Nephron (organoid): ENCODE measurements around the gene INAVA.

Source experiments
- H3K27ac Mint-ChIP-seq, 3 experiments: 2 replicates each; pipeline ENCODE4 v1.8.0; 2020; ENCODE audit warnings: mixed read lengths in 3 of 3, mild to moderate bottlenecking in 2 of 3, moderate library complexity in 1 of 3
- H3K27me3 Mint-ChIP-seq: 2 replicates; pipeline ENCODE4 v1.8.0; 2021; ENCODE audit warnings: low read depth, mild to moderate bottlenecking, moderate library complexity, mixed read lengths
- H3K36me3 Mint-ChIP-seq: 2 replicates; pipeline ENCODE4 v1.8.0; 2020; ENCODE audit warnings: low read depth, mixed read lengths
- H3K4me1 Mint-ChIP-seq: 2 replicates; pipeline ENCODE4 v1.8.0; 2020; ENCODE audit warnings: mixed read lengths
- H3K4me3 Mint-ChIP-seq, 3 experiments: 2 replicates each; pipeline ENCODE4 v1.8.0; 2020; ENCODE audit warnings: mild to moderate bottlenecking in 3 of 3, mixed read lengths in 3 of 3, moderate library complexity in 2 of 3
- H3K9me3 Mint-ChIP-seq: 2 replicates; pipeline ENCODE4 v1.8.0; 2020; ENCODE audit warnings: mixed read lengths
- CTCF ChIP-seq, 3 experiments: fragments of 200-600 bp; sonication (generic); IDR thresholded peaks; one replicate each; pipeline ENCODE4 v1.5.0; 2021; ENCODE audit warnings: antibody characterized with exemption in 3 of 3; ENCODE audit not compliant: unreplicated experiment in 3 of 3

INAVA gene

GRCh38 chr1:200887036-200887435 lies 7.7 kb upstream of the INAVA start:
- peaks cover 23% of the 10 kb centered on the region for H3K27me3 Mint-ChIP-seq
- no peak for TF ChIP-seq CTCF (IDR thresholded peaks at IDR 0.05; ENCODE audit: unreplicated experiment in 3 of 3)
- H3K27ac Mint-ChIP-seq = no peak overlapping the region
- no peaks in the 10 kb centered on the region for H3K9me3 Mint-ChIP-seq
- no peak overlapping the region for H3K4me3 Mint-ChIP-seq
- H3K4me1 Mint-ChIP-seq = peaks cover 23% of the 10 kb centered on the region
- H3K36me3 Mint-ChIP-seq = no peaks in the 10 kb centered on the region

- H3K27ac Mint-ChIP-seq = peak overlapping the region in 1 of 3 experiments; percentile 29
- H3K9me3 Mint-ChIP-seq = no peaks in the 10 kb centered on the region
- peak overlapping the region; percentile 17 to 51 (median 36) for H3K4me3 Mint-ChIP-seq
- no peak for TF ChIP-seq CTCF (IDR thresholded peaks at IDR 0.05; ENCODE audit: unreplicated experiment in 3 of 3)
- H3K4me1 Mint-ChIP-seq = peaks cover 32% of the 10 kb centered on the region
- H3K36me3 Mint-ChIP-seq = no peaks in the 10 kb centered on the region
- peaks cover 29% of the 10 kb centered on the region for H3K27me3 Mint-ChIP-seq
Observed at GRCh38 chr1:200887772-200888348, 6.8 kb upstream of the INAVA start.

- no peak for TF ChIP-seq CTCF (IDR thresholded peaks at IDR 0.05; ENCODE audit: unreplicated experiment in 3 of 3)
Observed at GRCh38 chr1:200888349-200888838, 6.3 kb upstream of the INAVA start.

GRCh38 chr1:200889571-200889970 lies 5.1 kb upstream of the INAVA start:
- Mint-ChIP-seq H3K36me3 (no peaks in the 10 kb centered on the region), H3K4me1 (peaks cover 49% of the 10 kb centered on the region), H3K4me3 (peak overlapping the region; percentile 17 to 95 (median 22)), H3K27me3 (peaks cover 34% of the 10 kb centered on the region), H3K9me3 (no peaks in the 10 kb centered on the region), H3K27ac (peak overlapping the region in 1 of 3 experiments; percentile 12)
- TF ChIP-seq CTCF (IDR thresholded peaks at IDR 0.05; ENCODE audit: unreplicated experiment in 3 of 3) = no peak

More at GRCh38 chr1:200888349-200888838, 6.3 kb upstream of the INAVA start:
- Mint-ChIP-seq H3K36me3 (no peaks in the 10 kb centered on the region), H3K9me3 (no peaks in the 10 kb centered on the region), H3K4me3 (no peak overlapping the region), H3K27ac (no peak overlapping the region), H3K4me1 (peaks cover 37% of the 10 kb centered on the region), H3K27me3 (peaks cover 30% of the 10 kb centered on the region)

GRCh38 chr1:200890027-200890426 lies 4.7 kb upstream of the INAVA start:
- no peaks in the 10 kb centered on the region for H3K9me3 Mint-ChIP-seq
- peaks cover 34% of the 10 kb centered on the region for H3K27me3 Mint-ChIP-seq
- peaks cover 49% of the 10 kb centered on the region for H3K4me1 Mint-ChIP-seq
- no peak overlapping the region for H3K27ac Mint-ChIP-seq
- no peak for TF ChIP-seq CTCF (IDR thresholded peaks at IDR 0.05; ENCODE audit: unreplicated experiment in 3 of 3)
- H3K36me3 Mint-ChIP-seq = no peaks in the 10 kb centered on the region
- peak overlapping the region; percentile 22 to 95 (median 25) for H3K4me3 Mint-ChIP-seq
